Hepatocyte (in vitro differentiated cells): ENCODE data around the gene ARL3. TPM values are rescaled to one million over a fixed set of nuclear protein-coding genes. Genes with fewer than 3 reads are reported as not detected.

Source experiments
- DNase-seq: peaks from one replicate; pipeline ENCODE4 v3.0.0-alpha.2; 2016; ENCODE audit warnings: low spot score
- H2AFZ ChIP-seq: fragments of 200-600 bp; sonication (generic); 2 replicates; pipeline ENCODE4 v1.6.0; 2016; ENCODE audit warnings: antibody characterized with exemption, mild to moderate bottlenecking
- H3K27ac ChIP-seq: fragments of 200-600 bp; sonication (generic); 2 replicates; pipeline ENCODE4 v1.5.1; 2016; ENCODE audit warnings: mild to moderate bottlenecking
- H3K27me3 ChIP-seq: fragments of 200-600 bp; sonication (generic); 2 replicates; pipeline ENCODE4 v1.6.1; 2016
- H3K36me3 ChIP-seq: fragments of 200-600 bp; sonication (generic); replicated peaks from 2 replicates; pipeline ENCODE4 v1.5.1; 2016; ENCODE audit warnings: low read depth; ENCODE audit not compliant: insufficient read depth
- H3K4me1 ChIP-seq: fragments of 200-600 bp; sonication (generic); 2 replicates; pipeline ENCODE4 v1.5.1; 2016; ENCODE audit warnings: mild to moderate bottlenecking, moderate library complexity; ENCODE audit not compliant: insufficient read depth
- H3K4me2 ChIP-seq: fragments of 200-600 bp; sonication (generic); 2 replicates; pipeline ENCODE4 v1.6.0; 2016
- H3K4me3 ChIP-seq: fragments of 200-600 bp; sonication (generic); 2 replicates; pipeline ENCODE4 v1.5.1; 2016; ENCODE audit warnings: mild to moderate bottlenecking
- H3K79me2 ChIP-seq: fragments of 200-600 bp; sonication (generic); 2 replicates; pipeline ENCODE4 v1.6.0; 2017; ENCODE audit warnings: mild to moderate bottlenecking
- H3K9me2 ChIP-seq: fragments of 200-600 bp; sonication (generic); replicated peaks from 2 replicates; pipeline ENCODE4 v1.6.0; 2017; ENCODE audit warnings: mild to moderate bottlenecking; ENCODE audit not compliant: insufficient read depth
- H3K9me3 ChIP-seq: fragments of 200-600 bp; sonication (generic); 2 replicates; pipeline ENCODE4 v1.5.1; 2016; ENCODE audit warnings: low read depth, mild to moderate bottlenecking
- H4K20me1 ChIP-seq: fragments of 200-600 bp; sonication (generic); 2 replicates; pipeline ENCODE4 v1.6.0; 2016; ENCODE audit warnings: mild to moderate bottlenecking; ENCODE audit not compliant: insufficient read depth, poor library complexity, severe bottlenecking
- CTCF ChIP-seq: fragments of 200-600 bp; sonication (generic); IDR thresholded peaks from 2 replicates; pipeline ENCODE4 v1.5.1; 2016; ENCODE audit warnings: antibody characterized with exemption, mild to moderate bottlenecking; ENCODE audit not compliant: poor library complexity
- EZH2 ChIP-seq: fragments of 200-600 bp; sonication (generic); IDR thresholded peaks from 2 replicates; pipeline ENCODE4 v1.6.1; 2016; ENCODE audit warnings: antibody characterized with exemption, mild to moderate bottlenecking, borderline replicate concordance
- EZH2phosphoT487 ChIP-seq: fragments of 200-600 bp; sonication (generic); IDR thresholded peaks from one replicate; pipeline ENCODE4 v1.6.1; 2018; ENCODE audit warnings: antibody characterized with exemption, mild to moderate bottlenecking, low read depth, moderate library complexity; ENCODE audit not compliant: unreplicated experiment, severe bottlenecking
- WGBS: methylation state at CpG from one replicate; pipeline ENCODE4 v1.1.6; 2016; ENCODE audit warnings: low lambda C conversion rate; ENCODE audit errors: missing lambda C conversion rate; 5-methylcytosine and 5-hydroxymethylcytosine counted together
- polyA plus RNA-seq: library from polyadenylated mRNA; unstranded; fragments of >200 nt; fragmentation: Nextera tagmentation; extraction: Ambion mirVana; gene quantifications from 2 replicates; pipeline ENCODE4 v1.2.1, GENCODE V29; 2016
- total RNA-seq: library from RNA; depleted of rRNA; stranded (reverse); fragments of >200 nt; gene quantifications from 2 replicates; pipeline ENCODE4 v1.2.3, GENCODE V29; 2014

ARL3 gene
- total and polyA plus RNA-seq, 2 experiments from 2014 or later, result 6.4 to 16.5 TPM

DNA sequence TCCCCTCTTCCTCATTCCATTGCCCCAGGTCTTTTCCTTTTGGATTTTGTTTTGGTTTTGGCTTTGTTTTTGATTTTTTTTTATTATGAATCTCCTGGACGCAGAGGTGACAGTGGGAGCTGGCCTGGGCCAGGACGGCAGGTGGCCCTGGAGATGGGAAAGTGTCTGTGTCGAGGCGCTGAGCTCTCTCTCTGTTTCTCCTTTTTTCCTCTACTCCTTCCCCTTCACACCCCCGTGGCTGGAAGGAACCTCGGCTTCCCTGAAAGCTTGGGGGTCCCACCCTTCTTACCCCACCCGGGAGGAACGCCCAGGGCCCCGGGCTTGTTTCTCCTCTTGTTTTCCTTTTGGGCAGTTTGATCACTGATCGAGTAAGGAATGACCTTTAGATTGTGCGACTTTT lies 56.7 kb downstream of the ARL3 start:
- no peak for DNase-seq
- Histone ChIP-seq H3K4me2 (no peak overlapping the region), H3K36me3 (no peaks in the 10 kb centered on the region), H3K4me3 (no peak overlapping the region), H3K27ac (no peak overlapping the region), H3K9me2 (no peaks in the 10 kb centered on the region), H3K4me1 (peaks cover 10% of the 10 kb centered on the region), H2AFZ (no peak overlapping the region), H3K79me2 (peaks cover 23% of the 10 kb centered on the region), H3K27me3 (no peaks in the 10 kb centered on the region), H4K20me1 (peaks cover 24% of the 10 kb centered on the region), H3K9me3 (no peaks in the 10 kb centered on the region)
- WGBS, result 93% methylated on average over 11 of the region's 11 CpGs
- TF ChIP-seq EZH2phosphoT487 (no peak), EZH2 (no peak), CTCF (no peak)

GRCh38 chr10:102656791-102657371 lies 57.3 kb downstream of the ARL3 start:
- Histone ChIP-seq H3K27ac (no peak overlapping the region), H3K36me3 (no peaks in the 10 kb centered on the region), H3K4me1 (peaks cover 10% of the 10 kb centered on the region), H3K27me3 (no peaks in the 10 kb centered on the region), H3K9me2 (no peaks in the 10 kb centered on the region), H3K4me2 (no peak overlapping the region), H3K4me3 (no peak overlapping the region), H3K79me2 (peaks cover 28% of the 10 kb centered on the region), H3K9me3 (no peaks in the 10 kb centered on the region), H4K20me1 (peaks cover 29% of the 10 kb centered on the region), H2AFZ (no peak overlapping the region)
- TF ChIP-seq EZH2, result no peak
- no peak for TF ChIP-seq EZH2phosphoT487
- TF ChIP-seq CTCF, result no peak
- DNase-seq, result no peak
- 98% methylated on average over 35 of the region's 42 CpGs for WGBS

GRCh38 chr10:102656026-102656425 lies 58.2 kb downstream of the ARL3 start:
- no peaks in the 10 kb centered on the region for H3K9me2 ChIP-seq
- 93% methylated on average over 12 of the region's 12 CpGs for WGBS
- H2AFZ ChIP-seq, result no peak overlapping the region
- no peaks in the 10 kb centered on the region for H3K36me3 ChIP-seq
- no peaks in the 10 kb centered on the region for H3K27me3 ChIP-seq
- peaks cover 38% of the 10 kb centered on the region for H4K20me1 ChIP-seq
- H3K79me2 ChIP-seq, result peaks cover 37% of the 10 kb centered on the region
- H3K4me2 ChIP-seq, result no peak overlapping the region
- no peak overlapping the region for H3K4me3 ChIP-seq
- TF ChIP-seq EZH2phosphoT487, result no peak
- TF ChIP-seq CTCF, result no peak
- TF ChIP-seq EZH2, result no peak
- H3K4me1 ChIP-seq, result peaks cover 5% of the 10 kb centered on the region
- DNase-seq, result no peak
- H3K27ac ChIP-seq, result no peak overlapping the region
- no peaks in the 10 kb centered on the region for H3K9me3 ChIP-seq
